ENCODE results near the gene OR52W1. TPM values are rescaled to one million over a fixed set of nuclear protein-coding genes. Genes with fewer than 3 reads are reported as not detected.
"Not testable (repeated sequence)": the region's sequence is repeated elsewhere in the genome, so short reads cannot be mapped to it uniquely, and the experiment has no call there.

The OR52W1 gene
- total RNA-seq, 1 experiment from 2014 or later: not detected

GRCh38 chr11:6240781-6241180, 41.8 kb downstream of the OR52W1 start:
- Mint-ChIP-seq H3K4me1 (ENCODE audit: low read depth, unreplicated experiment) (no peaks in the 10 kb centered on the region), H3K27me3 (ENCODE audit: unreplicated experiment) (peaks cover 49% of the 10 kb centered on the region), H3K4me3 (ENCODE audit: low read depth, unreplicated experiment) (no peak overlapping the region), H3K36me3 (ENCODE audit: insufficient read depth, unreplicated experiment) (no peaks in the 10 kb centered on the region), H3K27ac (ENCODE audit: unreplicated experiment) (no peak overlapping the region), H3K9me3 (ENCODE audit: low read depth, unreplicated experiment) (no peaks in the 10 kb centered on the region)
- BruUV-seq (replicated peaks): no TSS peak
- CTCF ChIA-PET: no interaction called here
- TF ChIP-seq CTCF (IDR thresholded peaks at IDR 0.05; ENCODE audit: unreplicated experiment): no peak
- intact Hi-C loops (cut with micrococcal nuclease; ENCODE audit: unreplicated experiment): no loop called here
- no peak for DNase-seq

GRCh38 chr11:6241316-6241715, 42.3 kb downstream of the OR52W1 start:
- no peak for DNase-seq
- CTCF ChIA-PET: no interaction called here
- Mint-ChIP-seq H3K36me3 (ENCODE audit: insufficient read depth, unreplicated experiment) (no peaks in the 10 kb centered on the region), H3K27me3 (ENCODE audit: unreplicated experiment) (peaks cover 51% of the 10 kb centered on the region), H3K27ac (ENCODE audit: unreplicated experiment) (no peak overlapping the region), H3K9me3 (ENCODE audit: low read depth, unreplicated experiment) (no peaks in the 10 kb centered on the region), H3K4me3 (ENCODE audit: low read depth, unreplicated experiment) (no peak overlapping the region), H3K4me1 (ENCODE audit: low read depth, unreplicated experiment) (no peaks in the 10 kb centered on the region)
- TF ChIP-seq CTCF (IDR thresholded peaks at IDR 0.05; ENCODE audit: unreplicated experiment): no peak
- intact Hi-C loops (cut with micrococcal nuclease; ENCODE audit: unreplicated experiment): no loop called here
- no TSS peak for BruUV-seq (replicated peaks)

GRCh38 chr11:6245536-6245935, 46.5 kb downstream of the OR52W1 start:
- BruUV-seq (replicated peaks): no TSS peak
- Mint-ChIP-seq H3K27ac (ENCODE audit: unreplicated experiment) (no peak overlapping the region), H3K4me3 (ENCODE audit: low read depth, unreplicated experiment) (no peak overlapping the region), H3K4me1 (ENCODE audit: low read depth, unreplicated experiment) (no peaks in the 10 kb centered on the region), H3K36me3 (ENCODE audit: insufficient read depth, unreplicated experiment) (no peaks in the 10 kb centered on the region), H3K9me3 (ENCODE audit: low read depth, unreplicated experiment) (no peaks in the 10 kb centered on the region), H3K27me3 (ENCODE audit: unreplicated experiment) (peaks cover 47% of the 10 kb centered on the region)
- intact Hi-C loops (cut with micrococcal nuclease; ENCODE audit: unreplicated experiment): no loop called here
- TF ChIP-seq CTCF (IDR thresholded peaks at IDR 0.05; ENCODE audit: unreplicated experiment): no peak
- no peak for DNase-seq
- CTCF ChIA-PET: no interaction called here

GRCh38 chr11:6248248-6248647, 49.2 kb downstream of the OR52W1 start:
- TF ChIP-seq CTCF (IDR thresholded peaks at IDR 0.05; ENCODE audit: unreplicated experiment): no peak
- CTCF ChIA-PET: no interaction called here
- peaks cover 27% of the 10 kb centered on the region for H3K27me3 Mint-ChIP-seq (ENCODE audit: unreplicated experiment)
- no peak overlapping the region for H3K4me3 Mint-ChIP-seq (ENCODE audit: low read depth, unreplicated experiment)
- no peak for DNase-seq
- BruUV-seq (replicated peaks): no TSS peak
- intact Hi-C loops (cut with micrococcal nuclease; ENCODE audit: unreplicated experiment): no loop called here
- H3K4me1 Mint-ChIP-seq (ENCODE audit: low read depth, unreplicated experiment): no peaks in the 10 kb centered on the region
- no peaks in the 10 kb centered on the region for H3K36me3 Mint-ChIP-seq (ENCODE audit: insufficient read depth, unreplicated experiment)
- no peak overlapping the region for H3K27ac Mint-ChIP-seq (ENCODE audit: unreplicated experiment)
- H3K9me3 Mint-ChIP-seq (ENCODE audit: low read depth, unreplicated experiment): no peaks in the 10 kb centered on the region

- intact Hi-C loops (cut with micrococcal nuclease; ENCODE audit: unreplicated experiment); H3K27ac Mint-ChIP-seq (ENCODE audit: unreplicated experiment); BruUV-seq (replicated peaks): not testable (repeated sequence)
These were observed 49.9 kb downstream of the OR52W1 start for GRCh38 chr11:6248897-6249296.

More at GRCh38 chr11:6248897-6249296, 49.9 kb downstream of the OR52W1 start:
- CTCF ChIA-PET; H3K9me3 Mint-ChIP-seq (ENCODE audit: low read depth, unreplicated experiment); H3K36me3 Mint-ChIP-seq (ENCODE audit: insufficient read depth, unreplicated experiment); H3K4me1 Mint-ChIP-seq (ENCODE audit: low read depth, unreplicated experiment); DNase-seq; H3K4me3 Mint-ChIP-seq (ENCODE audit: low read depth, unreplicated experiment): not testable (repeated sequence)
- H3K27me3 Mint-ChIP-seq (ENCODE audit: unreplicated experiment): peaks cover 21% of the 10 kb centered on the region

Other genes with a start within 250 kb of the OR52W1 start
- gene OR56A5, start 230.7 kb upstream of the OR52W1 start, total RNA-seq (2022): not detected in 2 replicates
- not detected in 2 replicates for gene OR52L1, start 212.2 kb upstream of the OR52W1 start, total RNA-seq (2022)
- 0.26 TPM in 1 of 2 replicates, not detected in the other for gene OR56A4, start 192.3 kb upstream of the OR52W1 start, total RNA-seq (2022)
- gene OR56A1, start 168.5 kb upstream of the OR52W1 start, total RNA-seq (2022): not detected in 2 replicates
- not detected in 2 replicates for gene OR56B4, start 91.5 kb upstream of the OR52W1 start, total RNA-seq (2022)
- gene OR52B2, start 28.9 kb upstream of the OR52W1 start, total RNA-seq (2022): not detected in 2 replicates
- not detected in 2 replicates for gene C11orf42, start 6.3 kb downstream of the OR52W1 start, total RNA-seq (2022)
- 39.7 and 43.9 TPM in 2 replicates for gene FHIP1B, start 35.4 kb downstream of the OR52W1 start, total RNA-seq (2022)
- 0.32 TPM in 1 of 2 replicates, not detected in the other for gene CNGA4, start 39.9 kb downstream of the OR52W1 start, total RNA-seq (2022)
- gene CCKBR, start 60.6 kb downstream of the OR52W1 start, total RNA-seq (2022): not detected in 2 replicates
- gene CAVIN3, start 121.3 kb downstream of the OR52W1 start, total RNA-seq (2022): 19.5 and 26.4 TPM in 2 replicates
- 21.2 and 25.6 TPM in 2 replicates for gene SMPD1, start 191.2 kb downstream of the OR52W1 start, total RNA-seq (2022)
- gene APBB1, start 219.9 kb downstream of the OR52W1 start, total RNA-seq (2022): 2.8 and 2.9 TPM in 2 replicates
- gene HPX, start 241.8 kb downstream of the OR52W1 start, total RNA-seq (2022): 0.45 and 11.0 TPM in 2 replicates

Data from Calu3 (cell line).